ENCODE results near the gene LRP8.

DNA sequence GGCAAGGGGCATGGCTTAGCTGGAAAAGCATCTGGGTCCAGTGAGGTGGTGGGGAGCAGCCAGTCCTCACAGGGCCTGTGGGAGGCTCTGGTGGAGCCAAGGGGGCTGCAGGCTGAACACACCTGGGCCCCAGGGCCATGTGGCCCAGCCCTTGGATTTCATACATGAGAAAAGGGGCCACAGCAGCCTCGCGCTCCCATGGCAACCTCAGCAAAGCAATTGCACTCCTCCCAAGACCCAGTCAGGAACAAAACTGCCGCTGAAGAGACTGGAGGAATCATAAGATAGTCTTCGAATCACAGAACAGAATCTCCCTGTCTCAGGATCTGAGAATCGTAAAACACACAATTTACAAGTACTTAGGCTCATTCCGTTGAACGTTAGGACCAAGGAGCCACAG lies 24.6 kb downstream of the LRP8 start:
- TF ChIP-seq CTCF (IDR thresholded peaks at IDR 0.05) = no peak
- no peak for TF ChIP-seq POLR2AphosphoS5 (IDR thresholded peaks at IDR 0.05)
- no peak for TF ChIP-seq POLR2A (IDR thresholded peaks at IDR 0.05)
